GM18505 (cell line): ENCODE data around the gene SFXN3.

Experiments
- ATAC-seq: cut with Tn5 transposase; IDR thresholded peaks from one replicate; pipeline ENCODE4 v1.9.1; 2021; ENCODE audit not compliant: unreplicated experiment
- POLR2A ChIP-seq: IDR thresholded peaks from 4 replicates; pipeline ENCODE4 v1.6.1; 2011; ENCODE audit warnings: borderline replicate concordance; ENCODE audit not compliant: insufficient read depth, insufficient read length; ENCODE audit errors: extremely low read depth

SFXN3 gene

GRCh38 chr10:101005361-101005760, 25.7 kb upstream of the SFXN3 start:
- ATAC-seq = no peak
- TF ChIP-seq POLR2A = no peak

- TF ChIP-seq POLR2A = no peak
- no peak for ATAC-seq
Observed at GRCh38 chr10:101005869-101006567, 25.0 kb upstream of the SFXN3 start.

GRCh38 chr10:101006593-101007098, 24.4 kb upstream of the SFXN3 start:
- ATAC-seq = no peak
- TF ChIP-seq POLR2A = no peak

- TF ChIP-seq POLR2A = no peak
- ATAC-seq = no peak
Observed at GRCh38 chr10:101007099-101007711, 23.8 kb upstream of the SFXN3 start.

- no peak for ATAC-seq
- no peak for TF ChIP-seq POLR2A
Observed at GRCh38 chr10:101007915-101008822, 22.9 kb upstream of the SFXN3 start.

- ATAC-seq = no peak
- no peak for TF ChIP-seq POLR2A
Observed at GRCh38 chr10:101008823-101009423, 22.1 kb upstream of the SFXN3 start.

- no peak for ATAC-seq
Observed at GRCh38 chr10:101010329-101010728, 20.7 kb upstream of the SFXN3 start.

GRCh38 chr10:101011517-101012423, 19.3 kb upstream of the SFXN3 start:
- no peak for TF ChIP-seq POLR2A
- ATAC-seq = no peak

More at GRCh38 chr10:101010329-101010728, 20.7 kb upstream of the SFXN3 start:
- TF ChIP-seq POLR2A = no peak

GRCh38 chr10:101012525-101013364, 18.3 kb upstream of the SFXN3 start:
- no peak for TF ChIP-seq POLR2A
- ATAC-seq = peak; percentile 47

GRCh38 chr10:101013365-101013825, 17.6 kb upstream of the SFXN3 start:
- no peak for ATAC-seq
- no peak for TF ChIP-seq POLR2A

- no peak for ATAC-seq
- no peak for TF ChIP-seq POLR2A
Observed at GRCh38 chr10:101014230-101014884, 16.7 kb upstream of the SFXN3 start.

- no peak for TF ChIP-seq POLR2A
- no peak for ATAC-seq
Observed at GRCh38 chr10:101014966-101015581, 16.0 kb upstream of the SFXN3 start.
